Body of pancreas (tissue), 4 donors: ENCODE measurements around the gene CTIF. TPM values are rescaled to one million over a fixed set of nuclear protein-coding genes. Genes with fewer than 3 reads are reported as not detected.
"Not testable (repeated sequence)": the region's sequence is repeated elsewhere in the genome, so short reads cannot be mapped to it uniquely, and the experiment has no call there.

Experiments
- ATAC-seq: fragments of 150-250 bp; one replicate; pipeline ENCODE4 v1.9.1; 2016
- DNase-seq, 4 donors: peaks; one replicate each; pipeline ENCODE4 v3.0.0-alpha.2; 2019
- H3K27ac ChIP-seq, 4 donors: fragments of 200-600 bp; sonication (generic); 1 replicate in 3 of 4; 2 replicates in 1 of 4; pipeline versions ENCODE4 v1.5.1 to v1.6.1; 2016 to 2019; ENCODE audit warnings: mild to moderate bottlenecking in 1 of 4, mixed read lengths in 1 of 4, moderate library complexity in 1 of 4
- H3K27me3 ChIP-seq, 2 donors: fragments of 200-600 bp; sonication (generic); one replicate each; pipeline ENCODE4 v1.6.0; 2016; ENCODE audit warnings: mild to moderate bottlenecking in 1 of 2
- H3K36me3 ChIP-seq, 2 donors: fragments of 200-600 bp; sonication (generic); replicated peaks in 1 of 2; 2 replicates each; pipeline ENCODE4 v1.5.1; 2016; ENCODE audit warnings: low read depth in 2 of 2; ENCODE audit not compliant: insufficient read depth in 1 of 2
- H3K4me1 ChIP-seq: fragments of 200-600 bp; sonication (generic); one replicate; pipeline ENCODE4 v1.6.0; 2016
- H3K4me3 ChIP-seq, 2 donors: fragments of 200-600 bp; sonication (generic); 1 replicate in 1 of 2; 2 replicates in 1 of 2; pipeline ENCODE4 v1.5.1; 2016 to 2019
- H3K9me3 ChIP-seq, 3 donors: fragments of 200-600 bp; sonication (generic); 1 replicate in 2 of 3; 2 replicates in 1 of 3; pipeline ENCODE4 v1.5.1; 2016
- CTCF ChIP-seq, 7 experiments: fragments of 450-650 bp in 4 of 7; fragments of 200-600 bp in 3 of 7; sonication (generic) in 3 of 7; IDR thresholded peaks; one replicate each; pipeline ENCODE4 v1.5.1; 2016 to 2019; ENCODE audit warnings: antibody characterized with exemption in 7 of 7
- POLR2A ChIP-seq, 3 donors: fragments of 450-650 bp; IDR thresholded peaks; one replicate each; pipeline ENCODE4 v1.6.1; 2016; ENCODE audit warnings: antibody characterized with exemption in 3 of 3, mild to moderate bottlenecking in 2 of 3
- WGBS, 2 donors: methylation state at CpG; one replicate each; pipeline ENCODE4 v1.1.5; 2017; 5-methylcytosine and 5-hydroxymethylcytosine counted together
- intact Hi-C: fragments of 100-400 bp; cut with DNase I; formaldehyde crosslinking; loops from one replicate; pipeline ENCODE4 v1.15.1; 2023
- total RNA-seq, 2 donors: library from RNA; depleted of rRNA; stranded (reverse); fragments of >200 nt; gene quantifications; one replicate each; pipeline ENCODE4 v1.1.0, GENCODE V29; 2016

CTIF gene
- total RNA-seq, 2 donors from 2014 or later, result 18.7 to 24.4 TPM

- Histone ChIP-seq H3K9me3 (no peaks in the 10 kb centered on the region), H3K36me3 (no peaks in the 10 kb centered on the region), H3K27me3 (no peaks in the 10 kb centered on the region), H3K27ac (no peak overlapping the region), H3K4me1 (no peaks in the 10 kb centered on the region), H3K4me3 (no peak overlapping the region)
- ATAC-seq (no peak), DNase-seq (no peak)
- intact Hi-C loops, result no loop called here
- TF ChIP-seq CTCF (IDR thresholded peaks at IDR 0.05) (no peak), POLR2A (IDR thresholded peaks at IDR 0.05) (no peak)
- 88 to 92% methylated on average over 1 of the region's 1 CpG for whole genome bisulfite sequencing, 2 donors
Observed at GRCh38 chr18:48643262-48643661, 104.4 kb downstream of the CTIF start.

GRCh38 chr18:48644029-48644428 lies 105.2 kb downstream of the CTIF start:
- no peaks in the 10 kb centered on the region for H3K36me3 ChIP-seq
- no peak overlapping the region for H3K4me3 ChIP-seq
- no peak overlapping the region for H3K27ac ChIP-seq
- no peak for TF ChIP-seq CTCF (IDR thresholded peaks at IDR 0.05)
- no peak for TF ChIP-seq POLR2A (IDR thresholded peaks at IDR 0.05)
- no peaks in the 10 kb centered on the region for H3K9me3 ChIP-seq
- no peak for ATAC-seq
- intact Hi-C loops, result no loop called here
- no peaks in the 10 kb centered on the region for H3K27me3 ChIP-seq
- no peaks in the 10 kb centered on the region for H3K4me1 ChIP-seq
- no peak for DNase-seq
- WGBS, 2 donors, result 92 to 93% methylated on average over 5 of the region's 5 CpGs

GRCh38 chr18:48645427-48646002 lies 106.7 kb downstream of the CTIF start:
- Histone ChIP-seq H3K9me3 (no peaks in the 10 kb centered on the region), H3K4me1 (no peaks in the 10 kb centered on the region), H3K27ac (no peak overlapping the region), H3K4me3 (no peak overlapping the region), H3K36me3 (no peaks in the 10 kb centered on the region), H3K27me3 (no peaks in the 10 kb centered on the region)
- TF ChIP-seq POLR2A (IDR thresholded peaks at IDR 0.05) (no peak), CTCF (IDR thresholded peaks at IDR 0.05) (no peak)
- DNase-seq (no peak), ATAC-seq (no peak)
- WGBS, 2 donors, result 72 to 79% methylated on average over 5 to 8 of the region's 10 CpGs
- intact Hi-C loops, result no loop called here

GRCh38 chr18:48646976-48647375 lies 108.1 kb downstream of the CTIF start:
- Histone ChIP-seq H3K36me3 (no peaks in the 10 kb centered on the region), H3K27me3 (no peaks in the 10 kb centered on the region), H3K4me1 (no peaks in the 10 kb centered on the region), H3K9me3 (no peaks in the 10 kb centered on the region), H3K4me3 (no peak overlapping the region), H3K27ac (no peak overlapping the region)
- DNase-seq, result no peak
- WGBS, 2 donors, result 86 to 90% methylated on average over 2 of the region's 2 CpGs
- intact Hi-C loops, result no loop called here
- TF ChIP-seq CTCF (IDR thresholded peaks at IDR 0.05), result no peak
- no peak for TF ChIP-seq POLR2A (IDR thresholded peaks at IDR 0.05)
- no peak for ATAC-seq

- Histone ChIP-seq H3K36me3 (no peaks in the 10 kb centered on the region), H3K4me1 (no peaks in the 10 kb centered on the region), H3K4me3 (no peak overlapping the region), H3K27me3 (no peaks in the 10 kb centered on the region), H3K9me3 (no peaks in the 10 kb centered on the region), H3K27ac (no peak overlapping the region)
- ATAC-seq (no peak), DNase-seq (no peak)
- intact Hi-C loops, result no loop called here
- 78% methylated on average over 7 of the region's 7 CpGs; no CpG with 5 or more reads in 1 of the 2 donors for WGBS, 2 donors
- TF ChIP-seq POLR2A (IDR thresholded peaks at IDR 0.05), result no peak
- TF ChIP-seq CTCF (IDR thresholded peaks at IDR 0.05), result no peak
Observed at GRCh38 chr18:48649231-48649630, 110.4 kb downstream of the CTIF start.

- H3K9me3 ChIP-seq, DNase-seq, H3K4me1 ChIP-seq, H3K27me3 ChIP-seq, H3K27ac ChIP-seq, intact Hi-C loops, H3K36me3 ChIP-seq, H3K4me3 ChIP-seq, ATAC-seq: not testable (repeated sequence)
- 94 to 100% methylated on average over 4 of the region's 4 CpGs for WGBS, 2 donors
Observed at GRCh38 chr18:48654591-48654990, 115.8 kb downstream of the CTIF start.
